NK-92 treated with Interleukin-12 subunit alpha and Interleukin-12 subunit beta, amount 100 ng/mL, for 24 hours (cell line): ENCODE measurements around the gene ZNF227.
"Not testable (repeated sequence)": the region's sequence is repeated elsewhere in the genome, so short reads cannot be mapped to it uniquely, and the experiment has no call there.

ENCODE experiments used
- DNase-seq: peaks from one replicate; lab custom pipeline; 2025; lab: John Stamatoyannopoulos, UW

ZNF227 gene

GRCh38 chr19:44252332-44252731 lies 40.0 kb downstream of the ZNF227 start:
- DNase-seq, result not testable (repeated sequence)

GRCh38 chr19:44253392-44253791 lies 41.1 kb downstream of the ZNF227 start:
- DNase-seq, result not testable (repeated sequence)

- no peak for DNase-seq
Observed at GRCh38 chr19:44254496-44254895, 42.2 kb downstream of the ZNF227 start.

- no peak for DNase-seq
Observed at GRCh38 chr19:44255705-44256411, 43.5 kb downstream of the ZNF227 start.

GRCh38 chr19:44258136-44258535 lies 45.8 kb downstream of the ZNF227 start:
- DNase-seq, result no peak

- DNase-seq, result no peak
Observed at GRCh38 chr19:44258835-44259413, 46.6 kb downstream of the ZNF227 start.

- DNase-seq, result no peak
Observed at GRCh38 chr19:44260343-44260681, 48.0 kb downstream of the ZNF227 start.

GRCh38 chr19:44260695-44261446 lies 48.5 kb downstream of the ZNF227 start:
- DNase-seq, result no peak

GRCh38 chr19:44277331-44277730 lies 65.0 kb downstream of the ZNF227 start:
- no peak for DNase-seq

GRCh38 chr19:44278181-44278690 lies 65.9 kb downstream of the ZNF227 start:
- DNase-seq, result no peak

- DNase-seq, result no peak
Observed at GRCh38 chr19:44280916-44281315, 68.6 kb downstream of the ZNF227 start.

GRCh38 chr19:44282846-44283245 lies 70.5 kb downstream of the ZNF227 start:
- DNase-seq, result no peak

GRCh38 chr19:44284968-44285367 lies 72.6 kb downstream of the ZNF227 start:
- no peak for DNase-seq
